ENCODE measurements around the gene WEE2.

WEE2 gene

GRCh38 chr7:141706239-141707064, 1.7 kb upstream of the WEE2 start:
- no peak for TF ChIP-seq CTCF (IDR thresholded peaks at IDR 0.05; ENCODE audit: low read depth, low read length)
- no peak overlapping the region for H3K4me3 ChIP-seq (ENCODE audit: low read depth, low read length)

GRCh38 chr7:141709318-141709717, 1.2 kb downstream of the WEE2 start:
- TF ChIP-seq CTCF (IDR thresholded peaks at IDR 0.05; ENCODE audit: low read depth, low read length) = no peak
- no peak overlapping the region for H3K4me3 ChIP-seq (ENCODE audit: low read depth, low read length)

GRCh38 chr7:141709749-141710148, 1.6 kb downstream of the WEE2 start:
- H3K4me3 ChIP-seq (ENCODE audit: low read depth, low read length) = no peak overlapping the region
- no peak for TF ChIP-seq CTCF (IDR thresholded peaks at IDR 0.05; ENCODE audit: low read depth, low read length)

GRCh38 chr7:141710301-141710700, 2.1 kb downstream of the WEE2 start:
- TF ChIP-seq CTCF (IDR thresholded peaks at IDR 0.05; ENCODE audit: low read depth, low read length) = no peak
- no peak overlapping the region for H3K4me3 ChIP-seq (ENCODE audit: low read depth, low read length)

GRCh38 chr7:141712603-141713255, 4.6 kb downstream of the WEE2 start:
- TF ChIP-seq CTCF (IDR thresholded peaks at IDR 0.05; ENCODE audit: low read depth, low read length) = no peak
- no peak overlapping the region for H3K4me3 ChIP-seq (ENCODE audit: low read depth, low read length)

- no peak overlapping the region for H3K4me3 ChIP-seq (ENCODE audit: low read depth, low read length)
- TF ChIP-seq CTCF (IDR thresholded peaks at IDR 0.05; ENCODE audit: low read depth, low read length) = no peak
Measured at GRCh38 chr7:141713890-141714289, 5.7 kb downstream of the WEE2 start.

- no peak overlapping the region for H3K4me3 ChIP-seq (ENCODE audit: low read depth, low read length)
- TF ChIP-seq CTCF (IDR thresholded peaks at IDR 0.05; ENCODE audit: low read depth, low read length) = no peak
Measured at GRCh38 chr7:141714571-141714970, 6.4 kb downstream of the WEE2 start.
